ENCODE results near the gene SLC4A5.

SLC4A5 gene

GRCh38 chr2:74369976-74370375 lies 26.8 kb upstream of the SLC4A5 start:
- DNase-seq (ENCODE audit: extremely low spot score): no peak
- ChIA-PET POLR2A (no interaction called here), CTCF (interaction anchor here (1.6 to 2.2 kb wide), 2 partner anchors 36 to 120 kb away, joined by 3 to 8 read pairs; no protein-coding TSS in a partner anchor)
- TF ChIP-seq CTCF (IDR thresholded peaks at IDR 0.05; ENCODE audit: control extremely low read depth, extremely low read depth, low read depth, missing control alignments): no peak

GRCh38 chr2:74368499-74368898 lies 25.3 kb upstream of the SLC4A5 start:
- no peak for DNase-seq (ENCODE audit: extremely low spot score)
- TF ChIP-seq CTCF (IDR thresholded peaks at IDR 0.05; ENCODE audit: control extremely low read depth, extremely low read depth, low read depth, missing control alignments): no peak
- ChIA-PET CTCF (interaction anchor here (0.7 to 2.1 kb wide), 3 partner anchors 23 to 107 kb away, joined by 3 to 8 read pairs (median 3); no protein-coding TSS in a partner anchor), POLR2A (no interaction called here)

GRCh38 chr2:74367789-74368188 lies 24.6 kb upstream of the SLC4A5 start:
- no peak for DNase-seq (ENCODE audit: extremely low spot score)
- TF ChIP-seq CTCF (IDR thresholded peaks at IDR 0.05; ENCODE audit: control extremely low read depth, extremely low read depth, low read depth, missing control alignments): no peak
- CTCF ChIA-PET: interaction anchor here (0.7 to 2.1 kb wide), 3 partner anchors 23 to 108 kb away, joined by 3 to 8 read pairs (median 3); no protein-coding TSS in a partner anchor
- POLR2A ChIA-PET: no interaction called here

GRCh38 chr2:74366036-74366435 lies 22.8 kb upstream of the SLC4A5 start:
- POLR2A ChIA-PET: no interaction called here
- TF ChIP-seq CTCF (IDR thresholded peaks at IDR 0.05; ENCODE audit: control extremely low read depth, extremely low read depth, low read depth, missing control alignments): no peak

GRCh38 chr2:74364533-74365505 lies 21.6 kb upstream of the SLC4A5 start:
- POLR2A ChIA-PET: no interaction called here

More at GRCh38 chr2:74366036-74366435, 22.8 kb upstream of the SLC4A5 start:
- CTCF ChIA-PET: interaction anchor here (0.9 to 2.1 kb wide), 4 partner anchors 14 to 31 kb away, joined by 3 to 8 read pairs (median 4); no protein-coding TSS in a partner anchor
- DNase-seq (ENCODE audit: extremely low spot score): no peak

More at GRCh38 chr2:74364533-74365505, 21.6 kb upstream of the SLC4A5 start:
- no peak for TF ChIP-seq CTCF (IDR thresholded peaks at IDR 0.05; ENCODE audit: control extremely low read depth, extremely low read depth, low read depth, missing control alignments)
- DNase-seq (ENCODE audit: extremely low spot score): no peak
- CTCF ChIA-PET: interaction anchor here (0.9 to 1.1 kb wide), 3 partner anchors 13 to 30 kb away, joined by 3 to 5 read pairs (median 3); no protein-coding TSS in a partner anchor
